ENCODE measurements around the gene DDX24.

- TF ChIP-seq CTCF (IDR thresholded peaks at IDR 0.05; ENCODE audit: insufficient read depth, low read depth, low read length): no peak
- TF ChIP-seq EZH2 (IDR thresholded peaks at IDR 0.05; ENCODE audit: insufficient read depth, low read length): no peak
Observed at GRCh38 chr14:94026173-94026888, 54.7 kb downstream of the DDX24 start, which contains the start of gene OTUB2.
